HEK293 (cell line): ENCODE data around the gene CLCN3.

Source experiments
- CTCF ChIA-PET: fragments of 350-600 bp; formaldehyde crosslinking; extraction: SDS; loops from one replicate; lab custom pipeline; 2021; ENCODE audit warnings: antibody characterized with exemption; lab: Yijun Ruan, JAX
- POLR2A ChIA-PET: fragments of 300-600 bp; formaldehyde crosslinking; extraction: SDS; loops from one replicate; lab custom pipeline; 2020; ENCODE audit warnings: antibody characterized with exemption, inconsistent platforms; lab: Yijun Ruan, JAX
- H3K27ac ChIP-seq: fragments of 200-500 bp; sonication (Bioruptor generic); 2 replicates; pipeline ENCODE4 v1.5.1; 2014; ENCODE audit warnings: low read depth, low read length, control low read depth, inconsistent platforms; ENCODE audit errors: extremely low read depth
- H3K36me3 ChIP-seq, 2 experiments: fragments of 200-500 bp in 1 of 2; sonication (Bioruptor generic) in 1 of 2; 1 replicate in 1 of 2; 2 replicates in 1 of 2; pipeline ENCODE4 v1.5.1; 2014 to 2017; ENCODE audit warnings: inconsistent platforms in 2 of 2, low read length in 2 of 2; ENCODE audit not compliant: control insufficient read depth in 2 of 2, insufficient read depth in 1 of 2
- H3K4me1 ChIP-seq: fragments of 200-500 bp; sonication (Bioruptor generic); 2 replicates; pipeline ENCODE4 v1.5.1; 2014; ENCODE audit warnings: mild to moderate bottlenecking, low read length, inconsistent platforms; ENCODE audit not compliant: control insufficient read depth, insufficient read depth
- H3K4me3 ChIP-seq: 2 replicates; pipeline ENCODE4 v1.5.1; 2011; ENCODE audit warnings: low read depth, mild to moderate bottlenecking, control low read depth, low read length, moderate library complexity
- H3K9me3 ChIP-seq: fragments of 200-500 bp; sonication (Bioruptor generic); 2 replicates; pipeline ENCODE4 v1.5.1; 2014; ENCODE audit warnings: low read depth, low read length, inconsistent platforms; ENCODE audit not compliant: control insufficient read depth, insufficient read depth
- AEBP2 ChIP-seq: fragments of 450-650 bp; formaldehyde crosslinking; IDR thresholded peaks from 2 replicates; pipeline ENCODE4 v1.5.1; 2016; ENCODE audit warnings: missing biosample characterization, missing genetic modification characterization, borderline replicate concordance
- GFI1B ChIP-seq: fragments of 450-650 bp; formaldehyde crosslinking; IDR thresholded peaks from 2 replicates; pipeline ENCODE4 v1.5.1; 2016; ENCODE audit warnings: missing biosample characterization, missing genetic modification characterization
- GLI4 ChIP-seq: fragments of 450-650 bp; formaldehyde crosslinking; IDR thresholded peaks from 2 replicates; pipeline ENCODE4 v1.5.1; 2016; ENCODE audit warnings: missing biosample characterization, missing genetic modification characterization
- GLIS1 ChIP-seq: fragments of 450-650 bp; formaldehyde crosslinking; IDR thresholded peaks from 2 replicates; pipeline ENCODE4 v1.5.1; 2016; ENCODE audit warnings: missing biosample characterization, missing genetic modification characterization
- KLF8 ChIP-seq: fragments of 450-650 bp; formaldehyde crosslinking; IDR thresholded peaks from 2 replicates; pipeline ENCODE4 v1.5.1; 2016; ENCODE audit warnings: missing biosample characterization, missing genetic modification characterization
- MEIS1 ChIP-seq: sonication (generic); formaldehyde crosslinking; IDR thresholded peaks from 2 replicates; pipeline ENCODE4 v1.8.1; 2022; ENCODE audit warnings: missing genetic modification reagents, mild to moderate bottlenecking, borderline replicate concordance
- PRDM1 ChIP-seq: fragments of 450-650 bp; formaldehyde crosslinking; IDR thresholded peaks from 2 replicates; pipeline ENCODE4; 2016; ENCODE audit warnings: missing biosample characterization, missing genetic modification characterization
- PRDM2 ChIP-seq: fragments of 450-650 bp; formaldehyde crosslinking; IDR thresholded peaks from 2 replicates; pipeline ENCODE4 v1.5.1; 2016; ENCODE audit warnings: missing biosample characterization, missing genetic modification characterization, borderline replicate concordance
- SALL2 ChIP-seq: fragments of 450-650 bp; formaldehyde crosslinking; IDR thresholded peaks from 2 replicates; pipeline ENCODE4 v1.5.0; 2017; ENCODE audit warnings: missing biosample characterization, mild to moderate bottlenecking, missing genetic modification characterization, borderline replicate concordance
- ZBTB7A ChIP-seq: fragments of 450-650 bp; formaldehyde crosslinking; IDR thresholded peaks from 2 replicates; pipeline ENCODE4 v1.5.1; 2016; ENCODE audit warnings: low read depth, missing biosample characterization, missing genetic modification characterization
- ZNF132 ChIP-seq: fragments of 450-650 bp; formaldehyde crosslinking; IDR thresholded peaks from 2 replicates; pipeline ENCODE4 v1.5.1; 2017; ENCODE audit warnings: missing biosample characterization, missing genetic modification characterization, borderline replicate concordance
- ZNF140 ChIP-seq: fragments of 450-650 bp; formaldehyde crosslinking; IDR thresholded peaks from 2 replicates; pipeline ENCODE4 v1.5.1; 2016; ENCODE audit warnings: missing biosample characterization, missing genetic modification characterization
- ZNF184 ChIP-seq: fragments of 450-650 bp; IDR thresholded peaks from 2 replicates; pipeline ENCODE4 v1.5.1; 2018; ENCODE audit warnings: missing biosample characterization, mild to moderate bottlenecking, missing genetic modification characterization
- ZNF202 ChIP-seq: fragments of 450-650 bp; formaldehyde crosslinking; IDR thresholded peaks from 2 replicates; pipeline ENCODE4 v1.5.1; 2016; ENCODE audit warnings: missing biosample characterization, missing genetic modification characterization, borderline replicate concordance
- ZNF311 ChIP-seq: fragments of 450-650 bp; formaldehyde crosslinking; IDR thresholded peaks from 2 replicates; pipeline ENCODE4 v1.5.1; 2017; ENCODE audit warnings: missing biosample characterization, missing genetic modification characterization, borderline replicate concordance
- ZNF37A ChIP-seq: fragments of 450-650 bp; IDR thresholded peaks from 2 replicates; pipeline ENCODE4 v1.5.1; 2018; ENCODE audit warnings: missing biosample characterization, missing genetic modification characterization
- ZNF449 ChIP-seq: fragments of 450-650 bp; formaldehyde crosslinking; IDR thresholded peaks from 2 replicates; pipeline ENCODE4 v1.5.1; 2017; ENCODE audit warnings: missing biosample characterization, mild to moderate bottlenecking, missing genetic modification characterization, moderate library complexity
- ZNF521 ChIP-seq: fragments of 450-650 bp; formaldehyde crosslinking; IDR thresholded peaks from 2 replicates; pipeline ENCODE4 v1.5.1; 2017; ENCODE audit warnings: missing biosample characterization, mild to moderate bottlenecking, missing genetic modification characterization
- ZNF600 ChIP-seq: fragments of 450-650 bp; formaldehyde crosslinking; IDR thresholded peaks from 2 replicates; pipeline ENCODE4 v1.5.1; 2016; ENCODE audit warnings: missing biosample characterization, missing genetic modification characterization
- ZNF654 ChIP-seq: fragments of 450-650 bp; formaldehyde crosslinking; IDR thresholded peaks from 2 replicates; pipeline ENCODE4 v1.5.1; 2016; ENCODE audit warnings: low read depth, missing biosample characterization, missing genetic modification characterization
- ZNF76 ChIP-seq: fragments of 450-650 bp; formaldehyde crosslinking; IDR thresholded peaks from 2 replicates; pipeline ENCODE4; 2016; ENCODE audit warnings: low read depth, missing biosample characterization, missing genetic modification characterization, borderline replicate concordance
- ZNF837 ChIP-seq: fragments of 450-650 bp; formaldehyde crosslinking; IDR thresholded peaks from 2 replicates; pipeline ENCODE4 v1.5.1; 2016; ENCODE audit warnings: missing biosample characterization, missing genetic modification characterization
- ZSCAN30 ChIP-seq: fragments of 450-650 bp; IDR thresholded peaks from 2 replicates; pipeline ENCODE4 v1.5.1; 2018; ENCODE audit warnings: missing biosample characterization, mild to moderate bottlenecking, missing genetic modification characterization, moderate library complexity
- TF ChIP-seq, protein P1 (sequence below): fragments of 450-650 bp; IDR thresholded peaks from 2 replicates; pipeline ENCODE4 v1.5.1; 2018; ENCODE audit warnings: missing biosample characterization, missing genetic modification characterization

CLCN3 gene

GRCh38 chr4:169571435-169571834 is 48.9 kb upstream of the CLCN3 start:
- Histone ChIP-seq H3K27ac (no peak overlapping the region), H3K4me1 (no peaks in the 10 kb centered on the region), H3K4me3 (no peak overlapping the region), H3K9me3 (no peaks in the 10 kb centered on the region), H3K36me3 (peaks cover 0 to 29% of the 10 kb centered on the region in 2 experiments; a peak in 2 of 3 replicates)
- POLR2A ChIA-PET = no interaction called here
- CTCF ChIA-PET = no interaction called here
- TF ChIP-seq ZNF654 (tag by site-specific recombination) (no peak), ZNF202 (tag by site-specific recombination) (no peak), GFI1B (tag by site-specific recombination) (no peak), ZNF76 (tag by site-specific recombination) (no peak), ZNF184 (no peak), GLI4 (tag by site-specific recombination) (no peak), ZNF837 (tag by site-specific recombination) (no peak)

- no peak overlapping the region for H3K4me3 ChIP-seq
- POLR2A ChIA-PET = no interaction called here
- peaks cover 0 to 30% of the 10 kb centered on the region in 2 experiments; a peak in 2 of 3 replicates for H3K36me3 ChIP-seq
- no peak for TF ChIP-seq AEBP2 (tag by site-specific recombination)
- TF ChIP-seq PRDM1 (tag by site-specific recombination) = no peak
- no peak for TF ChIP-seq ZNF140 (tag by site-specific recombination)
- no peak for TF ChIP-seq ZNF311 (tag by site-specific recombination)
- TF ChIP-seq PRDM2 (tag by site-specific recombination) = no peak
- TF ChIP-seq, protein P1, sequence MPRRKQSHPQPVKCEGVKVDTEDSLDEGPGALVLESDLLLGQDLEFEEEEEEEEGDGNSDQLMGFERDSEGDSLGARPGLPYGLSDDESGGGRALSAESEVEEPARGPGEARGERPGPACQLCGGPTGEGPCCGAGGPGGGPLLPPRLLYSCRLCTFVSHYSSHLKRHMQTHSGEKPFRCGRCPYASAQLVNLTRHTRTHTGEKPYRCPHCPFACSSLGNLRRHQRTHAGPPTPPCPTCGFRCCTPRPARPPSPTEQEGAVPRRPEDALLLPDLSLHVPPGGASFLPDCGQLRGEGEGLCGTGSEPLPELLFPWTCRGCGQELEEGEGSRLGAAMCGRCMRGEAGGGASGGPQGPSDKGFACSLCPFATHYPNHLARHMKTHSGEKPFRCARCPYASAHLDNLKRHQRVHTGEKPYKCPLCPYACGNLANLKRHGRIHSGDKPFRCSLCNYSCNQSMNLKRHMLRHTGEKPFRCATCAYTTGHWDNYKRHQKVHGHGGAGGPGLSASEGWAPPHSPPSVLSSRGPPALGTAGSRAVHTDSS (tag by site-specific recombination) = no peak
- no peak for TF ChIP-seq GLIS1 (tag by site-specific recombination)
- TF ChIP-seq KLF8 (tag by site-specific recombination) = no peak
- no peak for TF ChIP-seq SALL2 (tag by site-specific recombination)
- no peak for TF ChIP-seq ZBTB7A (tag by site-specific recombination)
- TF ChIP-seq ZNF600 (tag by site-specific recombination) = no peak
- TF ChIP-seq ZNF184 = no peak
- TF ChIP-seq ZNF449 (tag by site-specific recombination) = no peak
- TF ChIP-seq MEIS1 (CRISPR knock-in tag) = no peak
- no peak for TF ChIP-seq ZNF521
- no peak for TF ChIP-seq ZNF654 (tag by site-specific recombination)
- no peak for TF ChIP-seq ZNF37A
- TF ChIP-seq ZNF132 (tag by site-specific recombination) = no peak
- TF ChIP-seq ZSCAN30 (tag by site-specific recombination) = no peak
- CTCF ChIA-PET = interaction anchor here (0.5 kb wide), 1 partner anchor 599 kb away, joined by 5 read pairs; no protein-coding TSS in a partner anchor
- no peaks in the 10 kb centered on the region for H3K9me3 ChIP-seq
- no peaks in the 10 kb centered on the region for H3K4me1 ChIP-seq
- H3K27ac ChIP-seq = no peak overlapping the region
Observed at GRCh38 chr4:169573889-169574288, 46.5 kb upstream of the CLCN3 start.
